MM.1S (cell line): Measurements from ENCODE around the gene MGA.

Experiments
- DNase-seq: peaks from one replicate; pipeline ENCODE4 v3.0.0-alpha.2; 2015
- H2AFZ ChIP-seq: fragments of 300-600 bp; sonication (generic); 2 replicates; pipeline ENCODE4 v1.6.0; 2016; ENCODE audit warnings: antibody characterized with exemption, low read length
- H3F3A ChIP-seq: fragments of 300-600 bp; sonication (generic); 2 replicates; pipeline ENCODE4 v1.6.1; 2016; ENCODE audit warnings: mild to moderate bottlenecking, antibody characterized with exemption, low read length, moderate library complexity, mixed read lengths; ENCODE audit not compliant: insufficient read depth
- H3K27ac ChIP-seq: fragments of 300-600 bp; sonication (generic); 2 replicates; pipeline ENCODE4 v1.5.1; 2016; ENCODE audit warnings: mild to moderate bottlenecking, low read length
- H3K27me3 ChIP-seq: fragments of 300-600 bp; sonication (generic); replicated peaks from 2 replicates; pipeline ENCODE4 v1.6.0; 2016; ENCODE audit warnings: low read length; ENCODE audit not compliant: insufficient read depth
- H3K36me3 ChIP-seq: fragments of 300-600 bp; sonication (generic); replicated peaks from 2 replicates; pipeline ENCODE4 v1.6.1; 2016; ENCODE audit warnings: mild to moderate bottlenecking, low read length, mixed read lengths; ENCODE audit not compliant: insufficient read depth
- H3K4me1 ChIP-seq: fragments of 300-600 bp; sonication (generic); 2 replicates; pipeline ENCODE4 v1.6.1; 2016; ENCODE audit warnings: low read length, mixed read lengths
- H3K4me2 ChIP-seq: fragments of 300-600 bp; sonication (generic); 2 replicates; pipeline ENCODE4 v1.6.0; 2016; ENCODE audit warnings: low read depth, low read length
- H3K4me3 ChIP-seq: fragments of 300-600 bp; sonication (generic); 2 replicates; pipeline ENCODE4 v1.5.1; 2016; ENCODE audit warnings: low read length, mixed read lengths
- H3K79me2 ChIP-seq: fragments of 300-600 bp; sonication (generic); 2 replicates; pipeline ENCODE4 v1.6.1; 2016; ENCODE audit warnings: mixed run types, low read length, mixed read lengths
- H3K9ac ChIP-seq: fragments of 300-600 bp; sonication (generic); 2 replicates; pipeline ENCODE4 v1.6.1; 2016; ENCODE audit warnings: low read length, mixed read lengths
- H3K9me2 ChIP-seq: fragments of 300-600 bp; sonication (generic); replicated peaks from 2 replicates; pipeline ENCODE4 v1.6.1; 2016; ENCODE audit warnings: mild to moderate bottlenecking, low read length, mixed read lengths; ENCODE audit not compliant: insufficient read depth
- H3K9me3 ChIP-seq: fragments of 300-600 bp; sonication (generic); replicated peaks from 2 replicates; pipeline ENCODE4 v1.6.1; 2016; ENCODE audit warnings: mild to moderate bottlenecking, low read length, mixed read lengths; ENCODE audit not compliant: insufficient read depth
- H4K20me1 ChIP-seq: fragments of 300-600 bp; sonication (generic); 2 replicates; pipeline ENCODE4 v1.6.1; 2016; ENCODE audit warnings: mild to moderate bottlenecking, low read length, moderate library complexity, mixed read lengths; ENCODE audit not compliant: insufficient read depth
- EZH2 ChIP-seq: fragments of 300-600 bp; sonication (generic); optimal IDR thresholded peaks from 2 replicates; pipeline ENCODE3; 2017; ENCODE audit warnings: low read depth, mild to moderate bottlenecking, antibody characterized with exemption, low read length, mixed read lengths
- EZH2phosphoT487 ChIP-seq: fragments of 300-600 bp; sonication (generic); IDR thresholded peaks from 2 replicates; pipeline ENCODE4 v1.6.1; 2018; ENCODE audit warnings: antibody characterized with exemption, low read length
- TF ChIP-seq, protein P1 (sequence below): fragments of 300-600 bp; sonication (generic); IDR thresholded peaks from 2 replicates; pipeline ENCODE4 v1.5.1; 2016; ENCODE audit warnings: antibody characterized with exemption, low read length, mixed read lengths

MGA gene

DNA sequence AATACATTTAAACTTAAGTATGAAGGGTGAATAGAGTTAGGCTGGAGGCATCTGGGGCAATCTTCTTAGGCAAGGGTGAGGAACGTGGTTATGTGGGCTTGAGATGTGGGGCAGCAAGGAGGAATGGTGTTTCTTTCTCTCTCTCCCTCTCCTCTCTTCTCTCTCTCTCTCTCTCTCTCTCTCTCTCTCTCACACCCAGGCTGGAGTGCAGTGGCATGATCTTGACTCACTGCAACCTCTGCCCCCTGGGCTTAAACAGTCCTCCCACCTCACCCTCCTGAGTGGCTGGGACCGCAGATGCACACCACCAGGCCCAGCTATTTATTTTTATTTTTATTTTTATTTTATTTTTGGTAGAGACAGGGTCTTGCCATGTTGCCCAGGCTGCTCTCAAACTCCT, 4.0 kb upstream of the MGA start:
- no peaks in the 10 kb centered on the region for H3K9me3 ChIP-seq
- DNase-seq, result no peak

DNA sequence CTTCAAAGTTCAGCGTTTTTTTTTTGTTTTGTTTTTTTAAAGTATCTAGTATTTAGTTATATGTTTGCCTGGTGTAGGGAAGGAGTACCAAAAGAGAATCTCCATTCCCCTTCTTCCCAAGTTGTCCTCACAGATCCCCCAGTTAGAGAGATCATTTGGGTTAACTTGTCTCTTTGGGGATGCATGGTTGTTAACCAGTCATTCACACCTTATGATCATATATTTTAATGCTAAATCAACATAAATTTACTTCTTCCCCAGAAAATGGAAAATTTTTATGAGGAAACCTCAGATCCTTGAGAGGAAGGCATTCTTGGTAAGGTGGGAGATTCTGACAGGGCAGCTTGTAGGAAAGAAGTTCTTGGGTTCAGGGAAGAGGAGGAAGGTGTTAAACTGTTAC, 1.5 kb upstream of the MGA start:
- Histone ChIP-seq H4K20me1 (peaks cover 9% of the 10 kb centered on the region; the same call in 1 of the 2 replicates), H3K4me3 (no peak overlapping the region), H3K9ac (no peak overlapping the region), H3K4me2 (no peak overlapping the region), H3K9me2 (no peaks in the 10 kb centered on the region), H3K9me3 (no peaks in the 10 kb centered on the region), H2AFZ (no peak overlapping the region), H3K27ac (no peak overlapping the region), H3K27me3 (0 out of 2 replicates have a peak, but pooled peaks cover 5% of the 10 kb centered on the region), H3K4me1 (peaks cover 19% of the 10 kb centered on the region), H3K79me2 (peaks cover 25% of the 10 kb centered on the region), H3K36me3 (no peaks in the 10 kb centered on the region), H3F3A (peaks cover 27% of the 10 kb centered on the region)
- DNase-seq, result no peak
- TF ChIP-seq EZH2phosphoT487 (no peak), EZH2 (no peak)
- TF ChIP-seq, protein P1, sequence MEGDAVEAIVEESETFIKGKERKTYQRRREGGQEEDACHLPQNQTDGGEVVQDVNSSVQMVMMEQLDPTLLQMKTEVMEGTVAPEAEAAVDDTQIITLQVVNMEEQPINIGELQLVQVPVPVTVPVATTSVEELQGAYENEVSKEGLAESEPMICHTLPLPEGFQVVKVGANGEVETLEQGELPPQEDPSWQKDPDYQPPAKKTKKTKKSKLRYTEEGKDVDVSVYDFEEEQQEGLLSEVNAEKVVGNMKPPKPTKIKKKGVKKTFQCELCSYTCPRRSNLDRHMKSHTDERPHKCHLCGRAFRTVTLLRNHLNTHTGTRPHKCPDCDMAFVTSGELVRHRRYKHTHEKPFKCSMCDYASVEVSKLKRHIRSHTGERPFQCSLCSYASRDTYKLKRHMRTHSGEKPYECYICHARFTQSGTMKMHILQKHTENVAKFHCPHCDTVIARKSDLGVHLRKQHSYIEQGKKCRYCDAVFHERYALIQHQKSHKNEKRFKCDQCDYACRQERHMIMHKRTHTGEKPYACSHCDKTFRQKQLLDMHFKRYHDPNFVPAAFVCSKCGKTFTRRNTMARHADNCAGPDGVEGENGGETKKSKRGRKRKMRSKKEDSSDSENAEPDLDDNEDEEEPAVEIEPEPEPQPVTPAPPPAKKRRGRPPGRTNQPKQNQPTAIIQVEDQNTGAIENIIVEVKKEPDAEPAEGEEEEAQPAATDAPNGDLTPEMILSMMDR, result no peak

More for the DNA sequence above, 4.0 kb upstream of the MGA start:
- Histone ChIP-seq H3K4me3 (no peak overlapping the region), H3F3A (peaks cover 15% of the 10 kb centered on the region), H3K79me2 (peaks cover 2% of the 10 kb centered on the region), H3K27me3 (0 out of 2 replicates have a peak, but pooled peaks cover 5% of the 10 kb centered on the region), H3K4me1 (peaks cover 6% of the 10 kb centered on the region; the same call in 1 of the 2 replicates), H3K9ac (no peak overlapping the region), H2AFZ (no peak overlapping the region), H3K4me2 (no peak overlapping the region), H4K20me1 (no peaks in the 10 kb centered on the region), H3K36me3 (no peaks in the 10 kb centered on the region), H3K27ac (no peak overlapping the region), H3K9me2 (no peaks in the 10 kb centered on the region)
- TF ChIP-seq, protein P1, result no peak
- TF ChIP-seq EZH2 (no peak), EZH2phosphoT487 (no peak)

DNA sequence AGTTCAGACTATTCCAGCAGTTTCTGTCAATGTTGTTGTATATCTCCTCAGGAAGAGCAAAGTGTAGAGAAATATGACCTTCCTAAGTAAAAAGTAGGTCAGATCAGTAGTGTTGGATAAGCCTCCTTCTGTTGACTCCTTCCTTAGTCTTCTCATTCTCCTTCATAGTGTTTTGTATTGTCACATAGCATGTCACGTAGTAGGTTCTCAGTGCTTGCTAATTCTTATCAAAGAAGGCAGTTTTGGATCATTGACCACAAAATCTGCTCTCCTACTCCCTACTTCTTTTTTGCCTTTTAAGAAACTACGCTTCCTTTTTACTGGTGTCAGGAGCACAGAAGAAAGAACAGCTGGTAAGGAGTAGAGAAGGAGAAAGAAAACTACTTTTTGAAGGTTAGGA, 1.0 kb upstream of the MGA start:
- Histone ChIP-seq H3K36me3 (no peaks in the 10 kb centered on the region), H4K20me1 (peaks cover 13% of the 10 kb centered on the region; the same call in 1 of the 2 replicates), H3K27me3 (0 out of 2 replicates have a peak, but pooled peaks cover 5% of the 10 kb centered on the region), H3K9me3 (no peaks in the 10 kb centered on the region), H3K79me2 (peaks cover 30% of the 10 kb centered on the region), H2AFZ (no peak overlapping the region), H3K9ac (no peak overlapping the region), H3K4me3 (no peak overlapping the region), H3K4me1 (peaks cover 19% of the 10 kb centered on the region), H3K27ac (no peak overlapping the region), H3K9me2 (no peaks in the 10 kb centered on the region), H3K4me2 (no peak overlapping the region), H3F3A (peaks cover 27% of the 10 kb centered on the region)
- DNase-seq, result no peak
- TF ChIP-seq EZH2phosphoT487 (no peak), EZH2 (no peak)
- TF ChIP-seq, protein P1, result no peak
